ENCODE measurements around the gene APH1A. TPM values are rescaled to one million over a fixed set of nuclear protein-coding genes. Genes with fewer than 3 reads are reported as not detected.
"Not testable (repeated sequence)": the region's sequence is repeated elsewhere in the genome, so short reads cannot be mapped to it uniquely, and the experiment has no call there.

The APH1A gene
- total RNA-seq, 4 donors from 2014 or later, result 114 to 133 (median 116) TPM

DNA sequence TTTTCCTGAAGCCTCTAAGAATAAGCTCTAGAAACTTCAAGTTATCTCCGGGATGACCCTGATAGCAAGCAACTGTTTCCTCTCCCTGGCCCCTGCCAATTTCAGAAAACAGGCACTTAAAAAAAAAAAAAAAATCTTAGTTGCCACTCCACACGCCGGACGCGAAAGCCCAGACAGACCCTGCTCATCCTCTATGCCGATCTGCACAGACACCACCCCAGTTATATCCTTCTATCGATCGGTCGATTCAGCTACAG lies 34.6 kb downstream of the APH1A start:
- Histone ChIP-seq H3K4me3 (replicated peaks in 1 of 3) (peak overlapping the region; percentile 76 to 91 (median 85)), H3K9me3 (no peaks in the 10 kb centered on the region), H3K36me3 (no peaks in the 10 kb centered on the region), H3K27me3 (no peaks in the 10 kb centered on the region), H3K27ac (peak overlapping the region; percentile 85 to 99 (median 96)), H3K4me1 (peaks cover 5 to 9% of the 10 kb centered on the region in 2 donors)
- 0 to 1% methylated on average over 9 of the region's 9 CpGs for WGBS, 2 donors
- intact Hi-C loops (cut with DNase I), result no loop called here
- DNase-seq, result no peak
- no peak for TF ChIP-seq POLR2A (IDR thresholded peaks at IDR 0.05)
- TF ChIP-seq, protein P1, sequence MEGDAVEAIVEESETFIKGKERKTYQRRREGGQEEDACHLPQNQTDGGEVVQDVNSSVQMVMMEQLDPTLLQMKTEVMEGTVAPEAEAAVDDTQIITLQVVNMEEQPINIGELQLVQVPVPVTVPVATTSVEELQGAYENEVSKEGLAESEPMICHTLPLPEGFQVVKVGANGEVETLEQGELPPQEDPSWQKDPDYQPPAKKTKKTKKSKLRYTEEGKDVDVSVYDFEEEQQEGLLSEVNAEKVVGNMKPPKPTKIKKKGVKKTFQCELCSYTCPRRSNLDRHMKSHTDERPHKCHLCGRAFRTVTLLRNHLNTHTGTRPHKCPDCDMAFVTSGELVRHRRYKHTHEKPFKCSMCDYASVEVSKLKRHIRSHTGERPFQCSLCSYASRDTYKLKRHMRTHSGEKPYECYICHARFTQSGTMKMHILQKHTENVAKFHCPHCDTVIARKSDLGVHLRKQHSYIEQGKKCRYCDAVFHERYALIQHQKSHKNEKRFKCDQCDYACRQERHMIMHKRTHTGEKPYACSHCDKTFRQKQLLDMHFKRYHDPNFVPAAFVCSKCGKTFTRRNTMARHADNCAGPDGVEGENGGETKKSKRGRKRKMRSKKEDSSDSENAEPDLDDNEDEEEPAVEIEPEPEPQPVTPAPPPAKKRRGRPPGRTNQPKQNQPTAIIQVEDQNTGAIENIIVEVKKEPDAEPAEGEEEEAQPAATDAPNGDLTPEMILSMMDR (IDR thresholded peaks at IDR 0.05), result no peak

DNA sequence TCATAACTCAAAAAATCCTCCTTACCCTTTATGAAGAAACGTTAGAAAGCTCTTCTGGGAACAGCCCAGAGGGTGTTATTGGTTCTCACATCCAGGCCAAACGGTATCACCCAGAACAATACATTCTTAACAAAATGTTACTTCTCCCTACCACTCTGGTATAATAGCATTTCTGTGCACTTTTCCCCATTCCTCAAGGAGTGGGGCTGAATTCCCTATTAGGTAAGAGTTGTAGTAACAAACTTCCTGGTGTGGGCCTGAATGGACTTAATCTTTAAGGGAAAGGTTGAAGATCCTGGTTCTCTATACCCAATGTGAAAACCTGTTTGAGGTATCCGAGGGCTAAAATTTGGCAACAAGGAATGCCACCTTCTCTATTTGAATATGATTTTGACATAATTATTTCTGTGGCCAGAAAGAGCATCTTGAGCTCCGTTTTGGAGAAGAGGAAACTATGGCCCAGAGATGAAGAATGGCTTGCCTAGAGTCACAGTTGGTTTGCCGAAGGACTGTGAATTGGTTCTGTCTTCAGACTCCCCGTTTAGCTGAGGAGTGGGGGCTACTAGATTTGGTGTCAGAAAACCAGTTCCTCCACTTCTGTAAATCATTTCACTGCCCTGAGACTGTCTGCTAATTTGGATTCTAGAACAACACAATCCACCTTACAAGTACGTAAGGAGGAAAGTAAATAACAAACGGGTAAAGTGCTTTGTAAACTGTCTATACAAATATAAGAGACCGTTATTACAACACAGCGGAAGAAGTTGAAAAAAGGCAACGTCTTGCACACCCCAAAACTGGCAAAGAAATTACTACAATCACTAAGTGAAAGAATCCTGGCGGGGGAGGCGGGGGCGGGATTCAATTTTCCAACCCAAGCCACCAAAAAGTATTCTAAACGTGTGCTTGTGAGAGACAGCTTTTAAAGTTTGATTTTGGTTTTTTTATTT lies 35.2 kb downstream of the APH1A start:
- intact Hi-C loops (cut with DNase I), result no loop called here
- DNase-seq, result peak; percentile 27 to 37
- H3K4me3 ChIP-seq (replicated peaks in 1 of 3), result peak overlapping the region; percentile 76 to 91 (median 85)
- peaks cover 5 to 9% of the 10 kb centered on the region in 2 donors for H3K4me1 ChIP-seq
- no peaks in the 10 kb centered on the region for H3K27me3 ChIP-seq
- peak overlapping the region; percentile 85 to 99 (median 96) for H3K27ac ChIP-seq
- WGBS, 2 donors, result 12 to 16% methylated on average over 15 of the region's 15 CpGs
- H3K9me3 ChIP-seq, result no peaks in the 10 kb centered on the region
- no peaks in the 10 kb centered on the region for H3K36me3 ChIP-seq
- TF ChIP-seq POLR2A (IDR thresholded peaks at IDR 0.05), result no peak
- TF ChIP-seq, protein P1 (IDR thresholded peaks at IDR 0.05), result no peak

DNA sequence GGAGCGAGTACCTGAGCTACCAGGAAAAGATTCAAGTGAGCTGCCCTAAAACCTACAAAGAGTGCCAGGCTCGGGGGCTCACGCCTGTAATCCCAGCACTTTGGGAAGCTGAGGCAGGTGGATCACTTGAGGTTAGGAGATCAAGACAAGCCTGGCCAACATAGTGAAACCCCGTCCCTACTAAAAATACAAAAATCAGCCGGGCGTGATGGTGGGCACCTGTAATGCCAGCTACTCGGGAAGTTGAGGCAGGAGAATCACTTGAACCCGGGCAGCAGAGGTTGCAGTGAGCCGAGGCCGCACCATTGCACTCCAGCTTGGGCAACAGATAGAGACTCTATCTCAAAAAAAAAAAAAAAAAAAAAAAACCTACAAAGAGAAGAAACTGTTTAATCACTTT lies 35.9 kb downstream of the APH1A start:
- intact Hi-C loops (cut with DNase I); DNase-seq; H3K27ac ChIP-seq; H3K27me3 ChIP-seq; H3K4me1 ChIP-seq; H3K4me3 ChIP-seq (replicated peaks in 1 of 3); H3K36me3 ChIP-seq; H3K9me3 ChIP-seq: not testable (repeated sequence)
- 79 to 85% methylated on average over 10 of the region's 10 CpGs for WGBS, 2 donors

DNA sequence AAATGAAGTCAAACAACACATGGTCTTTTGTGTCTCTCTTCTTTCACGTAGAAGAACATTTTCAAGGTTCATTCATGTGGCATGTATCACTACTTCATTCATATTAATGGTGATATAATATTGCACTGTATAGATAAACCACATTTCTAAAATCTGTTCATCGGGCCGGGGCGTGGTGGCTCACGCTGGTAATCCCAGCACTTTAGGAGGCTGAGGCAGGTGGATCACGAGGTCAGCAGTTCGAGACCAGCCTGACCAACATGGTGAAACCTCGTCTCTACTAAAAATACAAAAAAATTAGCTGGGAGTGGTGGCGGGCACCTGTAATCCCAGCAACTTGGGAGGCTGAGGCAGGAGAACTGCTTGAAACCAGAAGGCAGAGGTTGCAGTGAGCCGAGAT lies 40.6 kb downstream of the APH1A start:
- DNase-seq; intact Hi-C loops (cut with DNase I); H3K27ac ChIP-seq; H3K4me1 ChIP-seq; H3K9me3 ChIP-seq; H3K4me3 ChIP-seq (replicated peaks in 1 of 3); H3K27me3 ChIP-seq: not testable (repeated sequence)
- WGBS, 2 donors, result 99% methylated on average over 10 of the region's 10 CpGs
- H3K36me3 ChIP-seq, result peaks cover 20 to 26% of the 10 kb centered on the region in 2 donors

DNA sequence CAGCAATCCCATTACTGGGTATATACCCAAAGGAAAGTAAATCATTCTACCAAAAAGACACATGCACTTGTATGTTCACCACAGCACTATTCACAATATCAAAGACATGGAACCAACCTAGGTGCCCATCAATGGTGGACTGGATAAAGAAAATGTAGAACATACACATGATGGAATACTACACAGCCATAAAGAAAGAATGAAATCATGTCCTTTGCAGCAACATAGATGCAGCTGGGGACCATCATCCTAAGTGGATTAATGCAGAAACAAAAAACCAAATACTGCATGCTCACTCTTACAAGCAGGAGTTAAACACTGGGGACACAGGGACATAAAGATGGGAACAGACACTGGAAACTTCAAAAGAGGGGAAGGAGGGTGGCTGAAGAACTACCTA lies 41.6 kb downstream of the APH1A start:
- Histone ChIP-seq H3K4me1 (no peaks in the 10 kb centered on the region), H3K9me3 (no peaks in the 10 kb centered on the region), H3K36me3 (peaks cover 20 to 26% of the 10 kb centered on the region in 2 donors), H3K4me3 (replicated peaks in 1 of 3) (no peak overlapping the region), H3K27ac (no peak overlapping the region), H3K27me3 (no peaks in the 10 kb centered on the region)
- no peak for DNase-seq
- TF ChIP-seq, protein P1 (IDR thresholded peaks at IDR 0.05), result no peak
- TF ChIP-seq POLR2A (IDR thresholded peaks at IDR 0.05), result no peak
- intact Hi-C loops (cut with DNase I), result no loop called here

DNA sequence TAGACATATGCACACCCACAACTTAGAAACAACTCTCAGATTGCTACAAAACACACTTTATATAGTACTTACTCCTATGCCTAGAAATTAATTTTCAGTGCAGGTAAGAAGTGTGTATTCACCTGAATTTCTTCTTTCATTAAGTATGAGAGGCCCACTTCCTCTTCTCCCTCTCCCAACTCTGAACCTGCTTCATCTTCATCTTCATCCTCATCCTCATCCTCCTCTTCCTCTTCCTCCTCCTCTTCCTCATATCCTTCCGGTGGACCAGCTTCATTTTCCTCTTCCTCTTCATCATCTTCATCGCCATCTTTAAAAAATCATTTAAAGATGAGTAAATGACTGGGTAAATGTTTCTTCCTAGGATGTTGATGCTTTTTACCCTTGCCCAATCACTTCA lies 42.3 kb downstream of the APH1A start:
- 95% methylated on average over 2 of the region's 2 CpGs for WGBS, 2 donors
- Histone ChIP-seq H3K4me1 (no peaks in the 10 kb centered on the region), H3K36me3 (peaks cover 20 to 26% of the 10 kb centered on the region in 2 donors)

More for the DNA sequence above, 42.3 kb downstream of the APH1A start:
- Histone ChIP-seq H3K27me3 (no peaks in the 10 kb centered on the region), H3K9me3 (no peaks in the 10 kb centered on the region), H3K27ac (no peak overlapping the region), H3K4me3 (replicated peaks in 1 of 3) (no peak overlapping the region)
- intact Hi-C loops (cut with DNase I), result no loop called here
- no peak for DNase-seq
- TF ChIP-seq POLR2A (IDR thresholded peaks at IDR 0.05), result no peak
- TF ChIP-seq, protein P1 (IDR thresholded peaks at IDR 0.05), result no peak

Data from thyroid gland (tissue), 4 donors.